C4-2B (cell line): ENCODE measurements around the gene LRRTM4.
"Not testable (repeated sequence)": the region's sequence is repeated elsewhere in the genome, so short reads cannot be mapped to it uniquely, and the experiment has no call there.

Source experiments
- CTCF ChIP-seq: fragments of 450-650 bp; conservative IDR thresholded peaks from 2 replicates; pipeline ENCODE4 v1.5.1; 2017; ENCODE audit warnings: mild to moderate bottlenecking
- ZFX ChIP-seq: fragments of 450-650 bp; IDR thresholded peaks from 2 replicates; pipeline ENCODE4 v1.6.1; 2017

DNA sequence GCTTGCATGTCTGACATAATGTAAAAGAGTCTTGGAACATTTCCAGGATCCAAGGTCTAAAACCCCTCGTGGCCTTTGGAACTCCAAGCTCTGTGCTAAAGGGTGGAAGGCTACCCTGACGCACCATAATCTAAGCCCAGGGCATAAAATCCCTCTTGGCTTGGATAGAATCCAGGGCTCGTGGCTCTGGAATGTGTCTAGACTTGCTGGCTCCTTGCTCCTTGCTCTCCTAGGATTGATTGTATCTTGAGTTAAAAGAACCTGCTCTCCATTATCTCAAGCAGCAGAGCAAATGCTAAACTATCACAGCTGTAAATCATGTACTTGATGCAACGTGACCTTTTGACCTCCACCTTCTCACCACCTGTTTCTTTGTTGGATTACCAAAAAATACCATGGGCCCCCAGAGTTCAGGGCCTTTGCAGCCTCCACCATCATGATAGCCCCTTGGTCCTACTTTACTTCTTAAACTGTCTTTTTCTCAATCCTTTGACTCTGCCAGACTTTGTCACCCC is 346.9 kb downstream of the LRRTM4 start:
- TF ChIP-seq CTCF, ZFX: not testable (repeated sequence)
